Activated naive CD4-positive, alpha-beta T cell treated with anti-CD3 and anti-CD28 coated beads, Interleukin-2, amount 50 U/mL, for 24 hours (primary cell): ENCODE measurements around the gene REEP3.

Experiments used
- H3K27ac Mint-ChIP-seq: one replicate; pipeline ENCODE4 v1.8.0; 2021; ENCODE audit warnings: mild to moderate bottlenecking, mixed read lengths
- H3K27me3 Mint-ChIP-seq: one replicate; pipeline ENCODE4 v1.8.0; 2021; ENCODE audit warnings: mixed read lengths
- H3K36me3 Mint-ChIP-seq: one replicate; pipeline ENCODE4 v1.8.0; 2021; ENCODE audit warnings: mixed read lengths
- H3K4me1 Mint-ChIP-seq: one replicate; pipeline ENCODE4 v1.8.0; 2021; ENCODE audit warnings: mixed read lengths
- H3K4me3 Mint-ChIP-seq: one replicate; pipeline ENCODE4 v1.8.0; 2021; ENCODE audit warnings: mild to moderate bottlenecking, mixed read lengths
- H3K9me3 Mint-ChIP-seq: one replicate; pipeline ENCODE4 v1.8.0; 2021; ENCODE audit warnings: mixed read lengths

Gene REEP3

GRCh38 chr10:63585041-63585440 is 63.8 kb downstream of the REEP3 start:
- Mint-ChIP-seq H3K27ac (no peak overlapping the region), H3K4me3 (no peak overlapping the region), H3K36me3 (peaks cover 2% of the 10 kb centered on the region), H3K27me3 (no peaks in the 10 kb centered on the region), H3K9me3 (no peaks in the 10 kb centered on the region), H3K4me1 (no peaks in the 10 kb centered on the region)

DNA sequence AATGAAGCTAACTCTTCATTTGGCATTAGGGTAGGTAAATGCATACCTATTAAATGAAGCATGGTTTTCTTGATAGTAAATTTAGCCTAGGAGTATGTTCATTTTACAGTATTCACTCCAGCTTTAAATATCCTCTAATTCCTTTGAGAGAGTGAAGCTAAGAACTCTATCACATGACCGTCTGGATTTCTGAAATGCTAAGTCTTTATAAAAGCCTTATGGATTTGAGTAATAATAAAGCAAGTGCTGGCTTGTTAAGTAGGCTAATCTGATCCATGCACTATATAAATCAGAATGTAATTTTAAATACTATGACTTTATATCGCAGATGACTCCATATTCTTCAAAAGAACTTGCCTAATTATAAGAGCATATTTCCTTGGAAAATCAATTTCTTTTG is 64.8 kb downstream of the REEP3 start:
- no peaks in the 10 kb centered on the region for H3K4me1 Mint-ChIP-seq
- no peak overlapping the region for H3K27ac Mint-ChIP-seq
- H3K36me3 Mint-ChIP-seq = peaks cover 2% of the 10 kb centered on the region

GRCh38 chr10:63587191-63587590 is 66.0 kb downstream of the REEP3 start:
- no peaks in the 10 kb centered on the region for H3K9me3 Mint-ChIP-seq
- H3K4me1 Mint-ChIP-seq = no peaks in the 10 kb centered on the region
- H3K27ac Mint-ChIP-seq = no peak overlapping the region
- no peak overlapping the region for H3K4me3 Mint-ChIP-seq
- H3K27me3 Mint-ChIP-seq = no peaks in the 10 kb centered on the region
- H3K36me3 Mint-ChIP-seq = peaks cover 2% of the 10 kb centered on the region

More for the DNA sequence above, 64.8 kb downstream of the REEP3 start:
- H3K4me3 Mint-ChIP-seq = no peak overlapping the region
- no peaks in the 10 kb centered on the region for H3K9me3 Mint-ChIP-seq
- no peaks in the 10 kb centered on the region for H3K27me3 Mint-ChIP-seq

- Mint-ChIP-seq H3K9me3 (no peaks in the 10 kb centered on the region), H3K4me1 (no peaks in the 10 kb centered on the region), H3K27ac (no peak overlapping the region), H3K4me3 (no peak overlapping the region), H3K27me3 (no peaks in the 10 kb centered on the region), H3K36me3 (peaks cover 2% of the 10 kb centered on the region)
These were observed 67.4 kb downstream of the REEP3 start for GRCh38 chr10:63588436-63589167.

DNA sequence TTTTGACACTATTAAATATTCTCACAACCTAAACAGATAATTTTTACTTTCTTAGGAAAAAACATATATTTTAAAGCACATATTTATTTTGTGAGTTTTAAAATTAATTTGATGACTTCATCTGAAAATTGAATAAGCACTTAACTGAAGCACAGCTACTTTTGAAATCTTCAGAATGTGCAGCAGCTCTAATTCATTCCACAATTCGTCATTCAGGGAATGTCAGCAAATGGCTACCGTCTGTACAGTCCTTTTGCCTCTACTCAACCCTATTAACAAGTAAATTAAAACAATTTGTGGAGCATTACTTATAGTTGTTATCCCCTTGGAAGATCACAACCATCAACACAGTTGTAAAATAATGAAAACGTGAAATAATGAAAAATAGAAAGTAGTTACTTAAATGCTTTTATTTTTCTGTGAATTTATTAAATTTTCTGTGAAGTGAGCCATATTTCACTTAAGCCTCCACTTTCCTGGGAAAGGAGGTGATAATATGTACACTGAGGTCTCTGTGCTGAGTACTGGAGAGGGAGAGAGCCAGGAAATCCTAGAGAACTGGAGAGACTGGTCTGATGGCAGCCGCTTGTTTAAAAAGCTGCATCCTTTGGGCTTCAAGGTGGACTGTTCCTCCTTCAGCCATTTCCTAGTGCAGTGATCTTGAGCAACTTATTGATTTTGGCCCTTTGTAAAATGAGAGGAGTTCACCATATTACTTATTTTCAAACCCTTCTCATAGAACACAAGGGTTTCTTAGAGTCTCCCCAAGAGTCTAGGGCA is 70.6 kb downstream of the REEP3 start:
- Mint-ChIP-seq H3K9me3 (no peaks in the 10 kb centered on the region), H3K4me1 (no peaks in the 10 kb centered on the region), H3K27ac (no peak overlapping the region), H3K27me3 (no peaks in the 10 kb centered on the region), H3K36me3 (peaks cover 15% of the 10 kb centered on the region), H3K4me3 (no peak overlapping the region)

- no peaks in the 10 kb centered on the region for H3K9me3 Mint-ChIP-seq
- H3K36me3 Mint-ChIP-seq = peaks cover 18% of the 10 kb centered on the region
- no peak overlapping the region for H3K27ac Mint-ChIP-seq
- H3K27me3 Mint-ChIP-seq = no peaks in the 10 kb centered on the region
- H3K4me1 Mint-ChIP-seq = no peaks in the 10 kb centered on the region
- no peak overlapping the region for H3K4me3 Mint-ChIP-seq
These were observed 72.4 kb downstream of the REEP3 start for GRCh38 chr10:63593576-63593975.

DNA sequence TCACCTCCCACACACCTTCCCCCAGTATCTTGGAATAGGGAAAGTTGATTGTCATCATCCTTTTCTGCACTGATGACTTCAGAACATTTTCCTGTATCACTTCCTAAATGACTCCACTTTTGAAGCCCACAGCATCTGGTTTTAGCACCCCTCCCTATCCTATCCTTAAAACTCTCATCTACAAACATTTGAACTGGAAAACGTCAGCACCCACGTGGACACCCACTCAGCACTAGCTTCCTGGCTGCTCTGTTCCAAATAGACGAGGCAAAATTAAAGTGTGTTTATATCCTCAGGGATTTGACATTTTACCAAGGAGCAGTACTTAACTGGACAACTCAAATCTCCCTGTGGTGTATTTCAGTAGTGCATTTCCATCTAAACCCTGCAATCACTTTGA is 73.9 kb downstream of the REEP3 start:
- H3K27me3 Mint-ChIP-seq = no peaks in the 10 kb centered on the region
- no peaks in the 10 kb centered on the region for H3K9me3 Mint-ChIP-seq
- H3K27ac Mint-ChIP-seq = no peak overlapping the region
- peaks cover 18% of the 10 kb centered on the region for H3K36me3 Mint-ChIP-seq
- no peaks in the 10 kb centered on the region for H3K4me1 Mint-ChIP-seq
- H3K4me3 Mint-ChIP-seq = no peak overlapping the region

- H3K4me3 Mint-ChIP-seq = no peak overlapping the region
- H3K4me1 Mint-ChIP-seq = no peaks in the 10 kb centered on the region
- H3K27me3 Mint-ChIP-seq = no peaks in the 10 kb centered on the region
- no peak overlapping the region for H3K27ac Mint-ChIP-seq
- H3K36me3 Mint-ChIP-seq = peaks cover 22% of the 10 kb centered on the region
- H3K9me3 Mint-ChIP-seq = no peaks in the 10 kb centered on the region
These were observed 75.7 kb downstream of the REEP3 start for GRCh38 chr10:63596924-63597323.

- no peak overlapping the region for H3K27ac Mint-ChIP-seq
- H3K36me3 Mint-ChIP-seq = peaks cover 16% of the 10 kb centered on the region
- H3K4me1 Mint-ChIP-seq = no peaks in the 10 kb centered on the region
- no peak overlapping the region for H3K4me3 Mint-ChIP-seq
- H3K9me3 Mint-ChIP-seq = no peaks in the 10 kb centered on the region
- H3K27me3 Mint-ChIP-seq = no peaks in the 10 kb centered on the region
These were observed 79.3 kb downstream of the REEP3 start for GRCh38 chr10:63600540-63600939.

DNA sequence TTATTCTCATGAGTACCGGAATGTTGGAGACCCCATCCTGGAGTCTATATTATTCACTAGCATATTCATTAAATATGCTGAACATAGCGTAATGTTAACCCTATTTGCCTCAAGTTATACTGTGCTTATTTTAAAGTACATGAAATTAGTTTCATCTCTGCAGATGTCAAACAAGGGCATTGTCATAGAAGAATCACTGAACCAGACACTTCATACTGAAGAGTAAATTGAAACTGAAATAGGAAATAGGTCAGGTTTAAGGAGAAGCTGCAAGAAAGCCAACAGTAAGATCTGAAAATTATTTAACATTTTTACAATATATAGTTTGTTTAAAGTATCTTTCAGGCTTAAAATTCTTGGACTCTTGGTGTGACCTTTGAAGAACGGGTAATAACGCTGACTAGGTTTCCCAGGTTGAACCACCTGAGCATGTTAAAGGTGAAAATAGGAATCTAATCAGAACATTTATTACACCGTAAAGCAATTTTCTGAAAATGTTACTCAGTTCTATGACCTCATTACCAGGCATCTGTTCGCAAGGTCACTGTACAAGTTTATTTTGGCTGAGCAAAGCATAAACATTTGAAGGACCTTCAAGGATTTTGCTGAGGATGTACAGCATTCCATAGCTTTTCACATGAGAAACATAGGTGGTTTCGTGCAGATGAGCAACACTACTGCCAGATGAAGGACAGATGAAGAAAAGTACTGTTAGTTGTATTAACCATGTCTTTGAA is 82.7 kb downstream of the REEP3 start:
- no peaks in the 10 kb centered on the region for H3K27me3 Mint-ChIP-seq
- H3K9me3 Mint-ChIP-seq = no peaks in the 10 kb centered on the region
- H3K36me3 Mint-ChIP-seq = peaks cover 7% of the 10 kb centered on the region
- no peak overlapping the region for H3K4me3 Mint-ChIP-seq
- H3K27ac Mint-ChIP-seq = no peak overlapping the region
- H3K4me1 Mint-ChIP-seq = peaks cover 12% of the 10 kb centered on the region

- H3K9me3 Mint-ChIP-seq = no peaks in the 10 kb centered on the region
- peaks cover 18% of the 10 kb centered on the region for H3K4me1 Mint-ChIP-seq
These were observed 84.2 kb downstream of the REEP3 start for GRCh38 chr10:63605197-63605967.

GRCh38 chr10:63608511-63608910 is 87.3 kb downstream of the REEP3 start:
- Mint-ChIP-seq H3K27me3 (no peaks in the 10 kb centered on the region), H3K9me3 (no peaks in the 10 kb centered on the region), H3K4me3 (peak overlapping the region; percentile 44), H3K27ac (peak overlapping the region; percentile 72), H3K4me1 (peaks cover 26% of the 10 kb centered on the region), H3K36me3 (peaks cover 3% of the 10 kb centered on the region)

More at GRCh38 chr10:63605197-63605967, 84.2 kb downstream of the REEP3 start:
- Mint-ChIP-seq H3K4me3 (no peak overlapping the region), H3K36me3 (peaks cover 9% of the 10 kb centered on the region), H3K27me3 (no peaks in the 10 kb centered on the region), H3K27ac (no peak overlapping the region)

- H3K4me1 Mint-ChIP-seq = peaks cover 26% of the 10 kb centered on the region
- peaks cover 5% of the 10 kb centered on the region for H3K36me3 Mint-ChIP-seq
- H3K4me3 Mint-ChIP-seq = peak overlapping the region; percentile 67
- H3K27me3 Mint-ChIP-seq = no peaks in the 10 kb centered on the region
- H3K27ac Mint-ChIP-seq = peak overlapping the region; percentile 96
- no peaks in the 10 kb centered on the region for H3K9me3 Mint-ChIP-seq
These were observed 89.9 kb downstream of the REEP3 start for GRCh38 chr10:63611078-63611477.

DNA sequence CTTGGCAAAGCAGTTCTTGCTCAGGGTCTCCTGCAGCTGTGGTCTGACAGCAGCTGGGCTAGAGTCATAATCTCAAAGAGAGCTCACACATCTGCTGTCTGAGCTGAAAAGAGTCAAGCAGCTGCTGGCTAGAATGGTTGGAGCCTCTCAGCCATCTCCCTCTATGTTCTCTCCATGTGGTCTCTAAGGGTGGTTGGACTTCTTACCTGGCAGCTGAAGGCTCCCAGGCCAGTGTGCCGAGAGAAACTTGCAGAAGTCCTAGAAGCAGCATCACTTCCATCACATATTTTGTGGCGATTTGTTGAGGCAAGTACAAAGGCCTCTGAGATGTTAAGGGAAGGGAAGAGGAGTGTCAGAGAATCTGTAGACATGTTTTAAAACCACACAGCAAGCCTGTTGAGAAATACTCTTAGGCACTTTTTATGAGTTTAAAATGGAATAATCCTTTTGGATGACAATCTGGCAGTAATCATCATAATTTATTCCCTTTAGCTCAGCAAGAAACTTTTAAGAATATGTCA is 93.2 kb downstream of the REEP3 start:
- Mint-ChIP-seq H3K9me3 (no peaks in the 10 kb centered on the region), H3K4me1 (peaks cover 12% of the 10 kb centered on the region), H3K36me3 (peaks cover 6% of the 10 kb centered on the region), H3K27me3 (no peaks in the 10 kb centered on the region), H3K4me3 (no peak overlapping the region), H3K27ac (peak overlapping the region; percentile 42)

- H3K36me3 Mint-ChIP-seq = peaks cover 8% of the 10 kb centered on the region
These were observed 97.4 kb downstream of the REEP3 start for GRCh38 chr10:63618552-63618951.

More at GRCh38 chr10:63618552-63618951, 97.4 kb downstream of the REEP3 start:
- no peaks in the 10 kb centered on the region for H3K27me3 Mint-ChIP-seq
- H3K4me1 Mint-ChIP-seq = no peaks in the 10 kb centered on the region
- no peak overlapping the region for H3K4me3 Mint-ChIP-seq
- H3K9me3 Mint-ChIP-seq = no peaks in the 10 kb centered on the region
- no peak overlapping the region for H3K27ac Mint-ChIP-seq
